Osteoblast (primary cell): ENCODE data around the gene SMOC1. TPM values are rescaled to one million over a fixed set of nuclear protein-coding genes. Genes with fewer than 3 reads are reported as not detected.

Experiments
- DNase-seq: peaks from one replicate; pipeline ENCODE4 v3.0.0; 2011; ENCODE audit warnings: low spot score, mixed read lengths; ENCODE audit not compliant: insufficient read length; ENCODE audit errors: missing footprints
- H2AFZ ChIP-seq: 2 replicates; pipeline ENCODE4 v1.6.0; 2011; ENCODE audit warnings: mild to moderate bottlenecking, low read length
- H3K27ac ChIP-seq: 2 replicates; pipeline ENCODE4 v1.5.1; 2011; ENCODE audit warnings: mild to moderate bottlenecking, low read depth, low read length, moderate library complexity
- H3K27me3 ChIP-seq: 2 replicates; pipeline ENCODE4 v1.6.0; 2012; ENCODE audit warnings: mild to moderate bottlenecking, control low read depth, inconsistent platforms, low read length, moderate library complexity; ENCODE audit not compliant: insufficient read depth
- H3K36me3 ChIP-seq: 2 replicates; pipeline ENCODE4 v1.5.1; 2011; ENCODE audit warnings: mild to moderate bottlenecking, low read length, control low read depth, moderate library complexity; ENCODE audit not compliant: insufficient read depth
- H3K4me1 ChIP-seq: 2 replicates; pipeline ENCODE4 v1.5.1; 2011; ENCODE audit warnings: mild to moderate bottlenecking, low read length, control low read depth, moderate library complexity; ENCODE audit not compliant: insufficient read depth
- H3K4me2 ChIP-seq: 2 replicates; pipeline ENCODE4 v1.6.0; 2011; ENCODE audit warnings: mild to moderate bottlenecking, low read length; ENCODE audit not compliant: insufficient read depth
- H3K4me3 ChIP-seq: fragments of 200-600 bp; sonication (generic); 3 replicates; pipeline ENCODE4 v1.5.1; 2012; ENCODE audit warnings: mild to moderate bottlenecking, low read length, inconsistent platforms; ENCODE audit not compliant: insufficient read depth
- H3K79me2 ChIP-seq: 2 replicates; pipeline ENCODE4 v1.6.0; 2012; ENCODE audit warnings: mild to moderate bottlenecking, low read length, control low read depth, inconsistent platforms; ENCODE audit not compliant: insufficient read depth
- H3K9me3 ChIP-seq: 2 replicates; pipeline ENCODE4 v1.5.1; 2011; ENCODE audit warnings: low read depth, low read length, control low read depth
- H4K20me1 ChIP-seq: 2 replicates; pipeline ENCODE4 v1.6.0; 2012; ENCODE audit warnings: mild to moderate bottlenecking, low read length, control low read depth; ENCODE audit not compliant: insufficient read depth
- total RNA-seq: library from RNA; depleted of rRNA; stranded (reverse); fragments of >200 nt; gene quantifications from 2 replicates; pipeline ENCODE4 v1.2.3, GENCODE V29; 2012
- TF ChIP-seq, protein P1 (sequence below): IDR thresholded peaks from 2 replicates; pipeline ENCODE4 v1.5.1; 2011; ENCODE audit warnings: mild to moderate bottlenecking, low read depth, low read length, moderate library complexity; ENCODE audit errors: extremely low read depth

The SMOC1 gene
- total RNA-seq, 1 donor, result 25.7 TPM

GRCh38 chr14:69989622-69990021 is 110.4 kb downstream of the SMOC1 start:
- Histone ChIP-seq H3K79me2 (no peaks in the 10 kb centered on the region), H2AFZ (no peak overlapping the region), H3K27me3 (no peaks in the 10 kb centered on the region), H3K9me3 (no peaks in the 10 kb centered on the region), H4K20me1 (no peaks in the 10 kb centered on the region), H3K36me3 (no peaks in the 10 kb centered on the region), H3K4me2 (no peak overlapping the region), H3K4me3 (no peak overlapping the region), H3K27ac (no peak overlapping the region), H3K4me1 (peaks cover 7% of the 10 kb centered on the region)
- DNase-seq, result no peak
- TF ChIP-seq, protein P1, sequence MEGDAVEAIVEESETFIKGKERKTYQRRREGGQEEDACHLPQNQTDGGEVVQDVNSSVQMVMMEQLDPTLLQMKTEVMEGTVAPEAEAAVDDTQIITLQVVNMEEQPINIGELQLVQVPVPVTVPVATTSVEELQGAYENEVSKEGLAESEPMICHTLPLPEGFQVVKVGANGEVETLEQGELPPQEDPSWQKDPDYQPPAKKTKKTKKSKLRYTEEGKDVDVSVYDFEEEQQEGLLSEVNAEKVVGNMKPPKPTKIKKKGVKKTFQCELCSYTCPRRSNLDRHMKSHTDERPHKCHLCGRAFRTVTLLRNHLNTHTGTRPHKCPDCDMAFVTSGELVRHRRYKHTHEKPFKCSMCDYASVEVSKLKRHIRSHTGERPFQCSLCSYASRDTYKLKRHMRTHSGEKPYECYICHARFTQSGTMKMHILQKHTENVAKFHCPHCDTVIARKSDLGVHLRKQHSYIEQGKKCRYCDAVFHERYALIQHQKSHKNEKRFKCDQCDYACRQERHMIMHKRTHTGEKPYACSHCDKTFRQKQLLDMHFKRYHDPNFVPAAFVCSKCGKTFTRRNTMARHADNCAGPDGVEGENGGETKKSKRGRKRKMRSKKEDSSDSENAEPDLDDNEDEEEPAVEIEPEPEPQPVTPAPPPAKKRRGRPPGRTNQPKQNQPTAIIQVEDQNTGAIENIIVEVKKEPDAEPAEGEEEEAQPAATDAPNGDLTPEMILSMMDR, result no peak

- H3K27me3 ChIP-seq, result no peaks in the 10 kb centered on the region
- peaks cover 3% of the 10 kb centered on the region for H3K4me1 ChIP-seq
- H3K36me3 ChIP-seq, result no peaks in the 10 kb centered on the region
- TF ChIP-seq, protein P1, result no peak
- H3K79me2 ChIP-seq, result no peaks in the 10 kb centered on the region
- no peak overlapping the region for H3K4me2 ChIP-seq
- H4K20me1 ChIP-seq, result no peaks in the 10 kb centered on the region
- no peak overlapping the region for H3K27ac ChIP-seq
- no peak overlapping the region for H3K4me3 ChIP-seq
- no peaks in the 10 kb centered on the region for H3K9me3 ChIP-seq
- no peak overlapping the region for H2AFZ ChIP-seq
- DNase-seq, result no peak
Observed at GRCh38 chr14:69990323-69990722, 111.1 kb downstream of the SMOC1 start.

DNA sequence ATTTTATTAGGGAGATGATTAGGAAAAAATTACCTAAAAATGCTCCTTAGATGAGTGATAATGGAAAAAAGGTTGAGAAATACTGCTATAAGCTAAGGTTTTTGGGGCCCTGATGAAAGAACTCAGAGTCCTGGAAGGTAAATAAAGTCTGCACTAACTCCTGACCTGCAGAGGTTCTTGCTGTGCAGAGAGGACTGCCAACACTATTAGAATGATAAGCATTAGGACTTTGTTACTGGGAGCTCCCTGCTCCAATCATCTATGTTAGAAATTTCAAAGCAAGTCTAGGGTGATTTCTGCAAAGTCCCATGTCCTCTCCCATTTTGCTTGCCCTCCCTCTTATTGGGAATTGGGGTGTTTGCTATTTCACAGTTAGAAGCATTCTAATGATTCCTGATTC is 112.2 kb downstream of the SMOC1 start:
- H4K20me1 ChIP-seq, result no peaks in the 10 kb centered on the region
- H3K4me2 ChIP-seq, result no peak overlapping the region
- TF ChIP-seq, protein P1, result no peak
- no peak overlapping the region for H2AFZ ChIP-seq
- H3K9me3 ChIP-seq, result no peaks in the 10 kb centered on the region
- H3K27me3 ChIP-seq, result no peaks in the 10 kb centered on the region
- H3K27ac ChIP-seq, result no peak overlapping the region
- no peaks in the 10 kb centered on the region for H3K4me1 ChIP-seq
- H3K79me2 ChIP-seq, result no peaks in the 10 kb centered on the region
- no peak overlapping the region for H3K4me3 ChIP-seq
- no peak for DNase-seq
- no peaks in the 10 kb centered on the region for H3K36me3 ChIP-seq

DNA sequence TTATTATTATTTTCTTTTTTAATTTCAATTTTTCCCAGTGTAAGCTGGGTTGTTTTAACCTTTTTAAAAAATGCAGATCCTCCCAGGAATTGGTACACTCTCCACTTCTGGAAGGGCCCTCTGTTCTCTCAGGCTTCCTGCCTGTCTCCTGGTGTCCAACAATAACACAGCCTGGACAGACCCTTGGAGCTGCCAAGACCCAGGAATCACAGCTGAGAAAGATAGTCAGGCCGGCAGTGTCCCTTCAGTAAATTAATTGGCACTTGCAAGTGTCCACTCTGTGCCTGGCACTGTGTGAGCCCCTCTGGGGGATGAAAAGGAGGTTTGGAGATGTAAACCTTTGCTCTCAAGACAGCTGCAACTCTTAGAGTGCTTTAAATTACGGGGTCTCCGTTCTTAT is 113.3 kb downstream of the SMOC1 start:
- no peaks in the 10 kb centered on the region for H4K20me1 ChIP-seq
- no peaks in the 10 kb centered on the region for H3K9me3 ChIP-seq
- H3K79me2 ChIP-seq, result no peaks in the 10 kb centered on the region
- TF ChIP-seq, protein P1, result no peak
- no peaks in the 10 kb centered on the region for H3K27me3 ChIP-seq
- DNase-seq, result no peak
- no peak overlapping the region for H3K4me3 ChIP-seq
- no peaks in the 10 kb centered on the region for H3K36me3 ChIP-seq
- peaks cover under 1% of the 10 kb centered on the region for H3K4me1 ChIP-seq
- H3K4me2 ChIP-seq, result no peak overlapping the region
- no peak overlapping the region for H3K27ac ChIP-seq
- H2AFZ ChIP-seq, result no peak overlapping the region
